HuH-7 (cell line): Measurements from ENCODE around the gene SREBF1.
A peak's percentile ranks its signal among the peaks of the same experiment; 100 is the strongest.

Experiments
- DNase-seq: peaks from one replicate; pipeline ENCODE4 v3.0.0; 2011; ENCODE audit warnings: low spot score

SREBF1 gene

GRCh38 chr17:17824119-17824782 lies 12.5 kb downstream of the SREBF1 start:
- no peak for DNase-seq

GRCh38 chr17:17823433-17824118 lies 13.2 kb downstream of the SREBF1 start:
- DNase-seq: peak; percentile 99

GRCh38 chr17:17822616-17823015 lies 14.2 kb downstream of the SREBF1 start:
- no peak for DNase-seq

GRCh38 chr17:17822189-17822588 lies 14.6 kb downstream of the SREBF1 start:
- DNase-seq: no peak

GRCh38 chr17:17820463-17821158 lies 16.2 kb downstream of the SREBF1 start:
- DNase-seq: no peak

GRCh38 chr17:17820046-17820445 lies 16.7 kb downstream of the SREBF1 start:
- no peak for DNase-seq

GRCh38 chr17:17819561-17819995 lies 17.2 kb downstream of the SREBF1 start:
- peak; percentile 93 for DNase-seq

GRCh38 chr17:17819111-17819510 lies 17.7 kb downstream of the SREBF1 start:
- no peak for DNase-seq

- DNase-seq: no peak
Measured at GRCh38 chr17:17818088-17818526, 18.7 kb downstream of the SREBF1 start.

GRCh38 chr17:17817552-17817947 lies 19.2 kb downstream of the SREBF1 start:
- no peak for DNase-seq

- DNase-seq: no peak
Measured at GRCh38 chr17:17816831-17817551, 19.8 kb downstream of the SREBF1 start.

- no peak for DNase-seq
Measured at GRCh38 chr17:17816240-17816814, 20.5 kb downstream of the SREBF1 start.

GRCh38 chr17:17815436-17816200 lies 21.2 kb downstream of the SREBF1 start:
- no peak for DNase-seq

- DNase-seq: no peak
Measured at GRCh38 chr17:17815062-17815406, 21.8 kb downstream of the SREBF1 start.

- no peak for DNase-seq
Measured at GRCh38 chr17:17814162-17815061, 22.4 kb downstream of the SREBF1 start.

- DNase-seq: no peak
Measured at GRCh38 chr17:17813725-17814095, 23.1 kb downstream of the SREBF1 start.

- no peak for DNase-seq
Measured at GRCh38 chr17:17813055-17813724, 23.6 kb downstream of the SREBF1 start.

- peak; percentile 94 for DNase-seq
Measured at GRCh38 chr17:17812211-17813054, 24.4 kb downstream of the SREBF1 start.
